ENCODE data around the gene BEND5. TPM values are rescaled to one million over a fixed set of nuclear protein-coding genes. Genes with fewer than 3 reads are reported as not detected.

The BEND5 gene
- total RNA-seq, 1 donor from 2014 or later: not detected

DNA sequence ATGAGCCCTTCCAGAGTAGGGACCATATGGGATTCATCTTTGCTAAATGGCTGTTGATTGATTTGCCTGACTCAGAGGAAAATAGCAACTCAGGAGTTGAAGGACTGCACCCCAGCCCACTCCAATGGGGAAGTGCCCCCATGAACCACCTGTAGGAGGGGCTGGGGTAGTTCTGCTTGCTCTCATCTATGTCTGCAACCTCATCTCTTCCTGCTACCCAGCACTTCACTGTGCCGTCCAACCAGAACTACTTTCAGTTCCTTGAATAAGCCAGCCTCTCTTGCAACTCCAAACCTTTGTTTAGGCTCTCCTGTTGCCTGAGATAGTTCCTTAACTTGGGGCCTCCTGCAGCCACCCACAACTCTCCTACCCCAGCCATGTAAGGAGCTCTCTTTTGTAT lies 26.6 kb downstream of the BEND5 start:
- no peak for FAIRE-seq
- H3K4me3 ChIP-seq (ENCODE audit: low read depth, low read length): no peak overlapping the region
- H3K36me3 ChIP-seq (ENCODE audit: control insufficient read depth, insufficient read depth, low read length): no peaks in the 10 kb centered on the region
- TF ChIP-seq, protein P1, sequence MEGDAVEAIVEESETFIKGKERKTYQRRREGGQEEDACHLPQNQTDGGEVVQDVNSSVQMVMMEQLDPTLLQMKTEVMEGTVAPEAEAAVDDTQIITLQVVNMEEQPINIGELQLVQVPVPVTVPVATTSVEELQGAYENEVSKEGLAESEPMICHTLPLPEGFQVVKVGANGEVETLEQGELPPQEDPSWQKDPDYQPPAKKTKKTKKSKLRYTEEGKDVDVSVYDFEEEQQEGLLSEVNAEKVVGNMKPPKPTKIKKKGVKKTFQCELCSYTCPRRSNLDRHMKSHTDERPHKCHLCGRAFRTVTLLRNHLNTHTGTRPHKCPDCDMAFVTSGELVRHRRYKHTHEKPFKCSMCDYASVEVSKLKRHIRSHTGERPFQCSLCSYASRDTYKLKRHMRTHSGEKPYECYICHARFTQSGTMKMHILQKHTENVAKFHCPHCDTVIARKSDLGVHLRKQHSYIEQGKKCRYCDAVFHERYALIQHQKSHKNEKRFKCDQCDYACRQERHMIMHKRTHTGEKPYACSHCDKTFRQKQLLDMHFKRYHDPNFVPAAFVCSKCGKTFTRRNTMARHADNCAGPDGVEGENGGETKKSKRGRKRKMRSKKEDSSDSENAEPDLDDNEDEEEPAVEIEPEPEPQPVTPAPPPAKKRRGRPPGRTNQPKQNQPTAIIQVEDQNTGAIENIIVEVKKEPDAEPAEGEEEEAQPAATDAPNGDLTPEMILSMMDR (IDR thresholded peaks at IDR 0.05; ENCODE audit: insufficient read depth, low read length, severe bottlenecking): no peak
- no peak for DNase-seq (ENCODE audit: low read depth)
- no peaks in the 10 kb centered on the region for H3K27me3 ChIP-seq (ENCODE audit: control insufficient read depth, insufficient read depth, low read length)

DNA sequence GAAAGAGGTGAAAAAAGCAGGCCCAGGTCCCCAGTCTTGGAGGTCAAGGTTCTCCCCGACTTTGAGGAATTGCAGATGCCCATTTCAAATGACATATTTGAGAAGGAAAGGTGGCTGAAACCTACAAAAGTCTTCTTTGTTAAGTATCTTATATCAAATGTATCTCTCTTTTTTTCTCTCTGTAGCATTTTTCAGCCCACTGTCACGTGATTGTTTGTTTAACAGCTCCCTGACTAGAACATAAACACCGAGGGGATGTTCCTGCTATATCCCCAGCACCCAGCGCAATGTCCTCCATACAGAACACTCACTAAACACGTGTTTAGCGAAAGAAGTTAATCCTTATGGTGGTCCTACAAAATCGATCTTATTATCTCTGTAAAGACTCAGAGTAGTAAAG lies 27.6 kb downstream of the BEND5 start:
- FAIRE-seq (no peak), DNase-seq (ENCODE audit: low read depth) (no peak)
- no peaks in the 10 kb centered on the region for H3K27me3 ChIP-seq (ENCODE audit: control insufficient read depth, insufficient read depth, low read length)
- H3K36me3 ChIP-seq (ENCODE audit: control insufficient read depth, insufficient read depth, low read length): no peaks in the 10 kb centered on the region
- TF ChIP-seq, protein P1 (IDR thresholded peaks at IDR 0.05; ENCODE audit: insufficient read depth, low read length, severe bottlenecking): no peak
- H3K4me3 ChIP-seq (ENCODE audit: low read depth, low read length): no peak overlapping the region

DNA sequence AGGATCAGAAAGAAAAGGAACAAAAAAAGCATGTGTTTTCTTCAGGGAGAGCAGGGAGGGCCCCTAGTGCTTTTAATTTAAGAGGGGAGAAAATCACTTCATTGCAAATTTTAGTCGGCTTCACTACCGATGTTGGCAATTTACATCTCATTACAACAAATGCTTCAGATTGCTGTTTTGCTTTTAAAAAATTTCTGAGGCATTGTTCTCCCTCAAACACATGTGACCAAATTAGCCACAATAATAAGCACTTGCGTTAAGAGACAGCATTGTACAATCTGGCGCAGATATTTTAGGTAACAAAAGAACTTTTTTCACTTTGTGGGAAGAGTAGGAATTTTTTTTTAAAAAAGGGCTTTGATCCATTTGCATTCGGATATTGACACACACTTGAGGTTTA lies 29.8 kb downstream of the BEND5 start:
- no peak for DNase-seq (ENCODE audit: low read depth)
- TF ChIP-seq, protein P1 (IDR thresholded peaks at IDR 0.05; ENCODE audit: insufficient read depth, low read length, severe bottlenecking): no peak
- no peak for FAIRE-seq
- Histone ChIP-seq H3K36me3 (ENCODE audit: control insufficient read depth, insufficient read depth, low read length) (no peaks in the 10 kb centered on the region), H3K4me3 (ENCODE audit: low read depth, low read length) (no peak overlapping the region), H3K27me3 (ENCODE audit: control insufficient read depth, insufficient read depth, low read length) (no peaks in the 10 kb centered on the region)

DNA sequence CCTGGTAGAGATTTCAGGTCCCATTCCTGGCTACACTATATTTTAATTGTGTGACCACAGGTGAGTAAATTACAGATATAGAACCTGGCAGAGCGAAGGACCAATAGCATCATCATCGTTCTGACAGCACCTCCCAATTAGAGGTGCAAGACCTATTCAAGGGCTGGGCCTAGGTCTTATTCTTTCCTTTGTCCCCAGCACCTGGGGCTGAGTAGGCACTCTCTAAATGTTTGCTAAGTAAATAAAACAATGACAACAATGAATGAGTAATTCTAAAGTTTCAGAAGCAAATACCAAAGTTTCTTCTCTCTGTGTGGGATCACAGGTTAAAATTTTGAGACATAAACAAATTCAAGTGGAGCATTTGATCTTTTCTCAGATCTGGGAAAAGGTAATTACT lies 32.7 kb downstream of the BEND5 start:
- Histone ChIP-seq H3K4me3 (ENCODE audit: low read depth, low read length) (no peak overlapping the region), H3K27me3 (ENCODE audit: control insufficient read depth, insufficient read depth, low read length) (no peaks in the 10 kb centered on the region), H3K36me3 (ENCODE audit: control insufficient read depth, insufficient read depth, low read length) (no peaks in the 10 kb centered on the region)
- TF ChIP-seq, protein P1 (IDR thresholded peaks at IDR 0.05; ENCODE audit: insufficient read depth, low read length, severe bottlenecking): no peak
- FAIRE-seq: no peak
- peak; percentile 44 for DNase-seq (ENCODE audit: low read depth)

DNA sequence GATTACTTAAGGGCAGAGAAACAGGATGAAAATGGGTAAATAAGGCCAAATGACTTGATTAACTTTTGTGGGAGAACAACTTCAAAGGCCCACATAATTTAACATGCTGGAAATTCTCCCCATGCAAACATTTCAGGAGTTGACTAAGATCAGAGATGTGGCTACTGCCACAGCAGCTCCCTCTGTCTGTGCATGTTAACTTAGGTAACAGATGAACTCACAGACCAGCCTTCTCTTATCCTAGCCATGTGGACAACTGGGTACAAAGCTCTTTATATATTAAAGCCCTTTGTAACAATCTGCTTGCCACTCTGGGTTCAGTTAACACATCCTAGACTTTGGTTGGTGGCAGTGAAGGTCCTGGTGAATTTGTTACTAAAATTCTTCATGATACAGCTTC lies 33.2 kb downstream of the BEND5 start:
- DNase-seq (ENCODE audit: low read depth) (peak; percentile 13), FAIRE-seq (no peak)
- Histone ChIP-seq H3K36me3 (ENCODE audit: control insufficient read depth, insufficient read depth, low read length) (no peaks in the 10 kb centered on the region), H3K4me3 (ENCODE audit: low read depth, low read length) (no peak overlapping the region), H3K27me3 (ENCODE audit: control insufficient read depth, insufficient read depth, low read length) (no peaks in the 10 kb centered on the region)
- TF ChIP-seq, protein P1 (IDR thresholded peaks at IDR 0.05; ENCODE audit: insufficient read depth, low read length, severe bottlenecking): no peak

DNA sequence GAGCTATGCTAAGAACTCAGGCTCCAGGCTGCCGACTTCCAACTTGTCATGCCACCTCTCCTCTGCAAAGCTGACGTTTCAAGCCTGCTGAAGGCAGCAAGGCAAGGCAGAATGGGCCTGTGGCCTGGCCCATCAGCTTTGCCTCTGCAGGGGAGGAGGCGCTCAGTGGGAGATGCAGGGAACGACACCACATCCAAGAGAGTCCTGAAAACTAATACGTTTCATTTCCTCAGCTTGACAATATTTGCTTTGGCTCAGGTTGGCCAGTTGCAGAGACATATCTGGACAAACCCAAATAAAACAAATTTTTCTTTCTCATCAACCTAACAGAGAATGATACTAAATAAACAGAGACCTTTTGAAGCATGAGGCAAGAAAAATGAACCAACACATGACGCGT lies 35.3 kb downstream of the BEND5 start:
- TF ChIP-seq, protein P1 (IDR thresholded peaks at IDR 0.05; ENCODE audit: insufficient read depth, low read length, severe bottlenecking): no peak
- DNase-seq (ENCODE audit: low read depth) (peak; percentile 13), FAIRE-seq (no peak)

More for the DNA sequence above, 35.3 kb downstream of the BEND5 start:
- Histone ChIP-seq H3K27me3 (ENCODE audit: control insufficient read depth, insufficient read depth, low read length) (no peaks in the 10 kb centered on the region), H3K36me3 (ENCODE audit: control insufficient read depth, insufficient read depth, low read length) (no peaks in the 10 kb centered on the region), H3K4me3 (ENCODE audit: low read depth, low read length) (no peak overlapping the region)
